ENCODE results near the gene RNF169.
A peak's percentile ranks its signal among the peaks of the same experiment; 100 is the strongest.

DNA sequence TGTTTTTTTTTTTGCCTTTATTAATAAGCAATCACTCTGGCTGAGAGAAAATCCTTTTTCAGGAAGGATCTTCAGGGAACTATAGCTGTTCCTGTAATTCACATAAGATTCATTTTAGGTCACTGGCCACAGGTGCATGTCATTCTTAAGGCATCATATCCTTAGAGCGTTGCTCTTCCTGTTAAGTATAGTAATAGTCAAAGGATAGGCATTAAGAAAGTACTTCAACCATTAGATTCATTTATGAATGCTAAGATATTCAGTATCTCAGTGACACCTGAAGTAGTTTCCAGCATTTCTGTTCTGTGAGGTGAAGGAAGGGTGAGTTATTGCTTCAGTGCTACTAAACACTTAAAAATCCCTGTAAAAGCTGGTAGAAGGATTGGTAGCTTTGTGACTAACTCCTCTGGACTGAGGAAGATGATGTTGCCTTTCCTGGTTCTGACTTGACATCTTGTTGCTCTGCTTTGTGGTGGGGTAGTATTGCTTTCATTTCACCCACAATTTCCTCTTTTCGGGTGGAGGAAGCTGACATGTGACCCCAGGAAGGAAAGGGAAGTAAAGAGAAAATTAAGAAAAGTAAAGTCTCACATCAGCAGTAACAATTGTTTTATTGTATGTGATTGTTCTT lies 34.7 kb downstream of the RNF169 start:
- TF ChIP-seq, protein P1, sequence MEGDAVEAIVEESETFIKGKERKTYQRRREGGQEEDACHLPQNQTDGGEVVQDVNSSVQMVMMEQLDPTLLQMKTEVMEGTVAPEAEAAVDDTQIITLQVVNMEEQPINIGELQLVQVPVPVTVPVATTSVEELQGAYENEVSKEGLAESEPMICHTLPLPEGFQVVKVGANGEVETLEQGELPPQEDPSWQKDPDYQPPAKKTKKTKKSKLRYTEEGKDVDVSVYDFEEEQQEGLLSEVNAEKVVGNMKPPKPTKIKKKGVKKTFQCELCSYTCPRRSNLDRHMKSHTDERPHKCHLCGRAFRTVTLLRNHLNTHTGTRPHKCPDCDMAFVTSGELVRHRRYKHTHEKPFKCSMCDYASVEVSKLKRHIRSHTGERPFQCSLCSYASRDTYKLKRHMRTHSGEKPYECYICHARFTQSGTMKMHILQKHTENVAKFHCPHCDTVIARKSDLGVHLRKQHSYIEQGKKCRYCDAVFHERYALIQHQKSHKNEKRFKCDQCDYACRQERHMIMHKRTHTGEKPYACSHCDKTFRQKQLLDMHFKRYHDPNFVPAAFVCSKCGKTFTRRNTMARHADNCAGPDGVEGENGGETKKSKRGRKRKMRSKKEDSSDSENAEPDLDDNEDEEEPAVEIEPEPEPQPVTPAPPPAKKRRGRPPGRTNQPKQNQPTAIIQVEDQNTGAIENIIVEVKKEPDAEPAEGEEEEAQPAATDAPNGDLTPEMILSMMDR (conservative IDR thresholded peaks at IDR 0.05; ENCODE audit: low read depth, low read length), result no peak
- TF ChIP-seq POLR2A (IDR thresholded peaks at IDR 0.05; ENCODE audit: low read depth, low read length) (no peak), MAFK (IDR thresholded peaks at IDR 0.05; ENCODE audit: low read depth, low read length) (peak; percentile 4; the same call in 1 of the 2 replicates), RAD21 (IDR thresholded peaks at IDR 0.05; ENCODE audit: low read length) (0 out of 2 replicates have a peak, but pooled peaks have one; percentile 5), SMC3 (IDR thresholded peaks at IDR 0.05; ENCODE audit: low read depth, low read length) (no peak), CEBPB (IDR thresholded peaks at IDR 0.05; ENCODE audit: low read depth, low read length) (peak; percentile 61; the same call in 1 of the 2 replicates)
- TF ChIP-seq, protein P2, sequence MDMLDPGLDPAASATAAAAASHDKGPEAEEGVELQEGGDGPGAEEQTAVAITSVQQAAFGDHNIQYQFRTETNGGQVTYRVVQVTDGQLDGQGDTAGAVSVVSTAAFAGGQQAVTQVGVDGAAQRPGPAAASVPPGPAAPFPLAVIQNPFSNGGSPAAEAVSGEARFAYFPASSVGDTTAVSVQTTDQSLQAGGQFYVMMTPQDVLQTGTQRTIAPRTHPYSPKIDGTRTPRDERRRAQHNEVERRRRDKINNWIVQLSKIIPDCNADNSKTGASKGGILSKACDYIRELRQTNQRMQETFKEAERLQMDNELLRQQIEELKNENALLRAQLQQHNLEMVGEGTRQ (IDR thresholded peaks at IDR 0.05; ENCODE audit: low read depth, low read length), result no peak
